ENCODE results near the gene POLR2B.

The POLR2B gene

GRCh38 chr4:57078685-57079521, 100.2 kb downstream of the POLR2B start (continued):
- peak; percentile 76; the same call in 1 of the 2 replicates for TF ChIP-seq IKZF3 (tag by site-specific recombination; IDR thresholded peaks at IDR 0.05)
- peak; percentile 19; the same call in 1 of the 2 replicates for TF ChIP-seq ZNF610 (tag by site-specific recombination; IDR thresholded peaks at IDR 0.05; ENCODE audit: borderline replicate concordance)
- TF ChIP-seq ZBTB44 (tag by site-specific recombination; IDR thresholded peaks at IDR 0.05) = peak; percentile 57; the same call in 1 of the 2 replicates
- TF ChIP-seq, protein P1, sequence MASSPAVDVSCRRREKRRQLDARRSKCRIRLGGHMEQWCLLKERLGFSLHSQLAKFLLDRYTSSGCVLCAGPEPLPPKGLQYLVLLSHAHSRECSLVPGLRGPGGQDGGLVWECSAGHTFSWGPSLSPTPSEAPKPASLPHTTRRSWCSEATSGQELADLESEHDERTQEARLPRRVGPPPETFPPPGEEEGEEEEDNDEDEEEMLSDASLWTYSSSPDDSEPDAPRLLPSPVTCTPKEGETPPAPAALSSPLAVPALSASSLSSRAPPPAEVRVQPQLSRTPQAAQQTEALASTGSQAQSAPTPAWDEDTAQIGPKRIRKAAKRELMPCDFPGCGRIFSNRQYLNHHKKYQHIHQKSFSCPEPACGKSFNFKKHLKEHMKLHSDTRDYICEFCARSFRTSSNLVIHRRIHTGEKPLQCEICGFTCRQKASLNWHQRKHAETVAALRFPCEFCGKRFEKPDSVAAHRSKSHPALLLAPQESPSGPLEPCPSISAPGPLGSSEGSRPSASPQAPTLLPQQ (tag by site-specific recombination; IDR thresholded peaks at IDR 0.05) = peak; percentile 79
- TF ChIP-seq, protein P2, sequence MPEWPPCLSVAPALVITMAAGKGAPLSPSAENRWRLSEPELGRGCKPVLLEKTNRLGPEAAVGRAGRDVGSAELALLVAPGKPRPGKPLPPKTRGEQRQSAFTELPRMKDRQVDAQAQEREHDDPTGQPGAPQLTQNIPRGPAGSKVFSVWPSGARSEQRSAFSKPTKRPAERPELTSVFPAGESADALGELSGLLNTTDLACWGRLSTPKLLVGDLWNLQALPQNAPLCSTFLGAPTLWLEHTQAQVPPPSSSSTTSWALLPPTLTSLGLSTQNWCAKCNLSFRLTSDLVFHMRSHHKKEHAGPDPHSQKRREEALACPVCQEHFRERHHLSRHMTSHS (tag by site-specific recombination; IDR thresholded peaks at IDR 0.05) = no peak
- TF ChIP-seq ZNF211 (tag by site-specific recombination; IDR thresholded peaks at IDR 0.05; ENCODE audit: low read depth) = no peak
- peak; percentile 100 for TF ChIP-seq OSR2 (tag by site-specific recombination; IDR thresholded peaks at IDR 0.05)
- TF ChIP-seq TRIM28 (IDR thresholded peaks at IDR 0.05; ENCODE audit: borderline replicate concordance, low read length) = peak; percentile 91
- TF ChIP-seq ZFP69B (tag by site-specific recombination; IDR thresholded peaks at IDR 0.05) = 0 out of 2 replicates have a peak, but pooled peaks have one; percentile 67
- TF ChIP-seq, protein P3, sequence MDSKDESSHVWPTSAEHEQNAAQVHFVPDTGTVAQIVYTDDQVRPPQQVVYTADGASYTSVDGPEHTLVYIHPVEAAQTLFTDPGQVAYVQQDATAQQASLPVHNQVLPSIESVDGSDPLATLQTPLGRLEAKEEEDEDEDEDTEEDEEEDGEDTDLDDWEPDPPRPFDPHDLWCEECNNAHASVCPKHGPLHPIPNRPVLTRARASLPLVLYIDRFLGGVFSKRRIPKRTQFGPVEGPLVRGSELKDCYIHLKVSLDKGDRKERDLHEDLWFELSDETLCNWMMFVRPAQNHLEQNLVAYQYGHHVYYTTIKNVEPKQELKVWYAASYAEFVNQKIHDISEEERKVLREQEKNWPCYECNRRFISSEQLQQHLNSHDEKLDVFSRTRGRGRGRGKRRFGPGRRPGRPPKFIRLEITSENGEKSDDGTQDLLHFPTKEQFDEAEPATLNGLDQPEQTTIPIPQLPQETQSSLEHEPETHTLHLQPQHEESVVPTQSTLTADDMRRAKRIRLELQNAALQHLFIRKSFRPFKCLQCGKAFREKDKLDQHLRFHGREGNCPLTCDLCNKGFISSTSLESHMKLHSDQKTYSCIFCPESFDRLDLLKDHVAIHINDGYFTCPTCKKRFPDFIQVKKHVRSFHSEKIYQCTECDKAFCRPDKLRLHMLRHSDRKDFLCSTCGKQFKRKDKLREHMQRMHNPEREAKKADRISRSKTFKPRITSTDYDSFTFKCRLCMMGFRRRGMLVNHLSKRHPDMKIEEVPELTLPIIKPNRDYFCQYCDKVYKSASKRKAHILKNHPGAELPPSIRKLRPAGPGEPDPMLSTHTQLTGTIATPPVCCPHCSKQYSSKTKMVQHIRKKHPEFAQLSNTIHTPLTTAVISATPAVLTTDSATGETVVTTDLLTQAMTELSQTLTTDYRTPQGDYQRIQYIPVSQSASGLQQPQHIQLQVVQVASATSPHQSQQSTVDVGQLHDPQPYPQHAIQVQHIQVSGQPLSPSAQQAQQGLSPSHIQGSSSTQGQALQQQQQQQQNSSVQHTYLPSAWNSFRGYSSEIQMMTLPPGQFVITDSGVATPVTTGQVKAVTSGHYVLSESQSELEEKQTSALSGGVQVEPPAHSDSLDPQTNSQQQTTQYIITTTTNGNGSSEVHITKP (tag by site-specific recombination; IDR thresholded peaks at IDR 0.05) = peak; percentile 60
- peak; percentile 38; the same call in 1 of the 2 replicates for TF ChIP-seq PRDM4 (tag by site-specific recombination; IDR thresholded peaks at IDR 0.05)
- TF ChIP-seq, protein P4, sequence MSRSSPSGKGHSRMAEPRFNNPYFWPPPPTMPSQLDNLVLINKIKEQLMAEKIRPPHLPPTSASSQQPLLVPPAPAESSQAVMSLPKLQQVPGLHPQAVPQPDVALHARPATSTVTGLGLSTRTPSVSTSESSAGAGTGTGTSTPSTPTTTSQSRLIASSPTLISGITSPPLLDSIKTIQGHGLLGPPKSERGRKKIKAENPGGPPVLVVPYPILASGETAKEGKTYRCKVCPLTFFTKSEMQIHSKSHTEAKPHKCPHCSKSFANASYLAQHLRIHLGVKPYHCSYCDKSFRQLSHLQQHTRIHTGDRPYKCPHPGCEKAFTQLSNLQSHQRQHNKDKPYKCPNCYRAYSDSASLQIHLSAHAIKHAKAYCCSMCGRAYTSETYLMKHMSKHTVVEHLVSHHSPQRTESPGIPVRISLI (tag by site-specific recombination; IDR thresholded peaks at IDR 0.05) = 0 out of 2 replicates have a peak, but pooled peaks have one; percentile 43
- peak; percentile 93 for TF ChIP-seq FEZF1 (tag by site-specific recombination; IDR thresholded peaks at IDR 0.05)
- no peak for TF ChIP-seq ZNF350 (tag by site-specific recombination; IDR thresholded peaks at IDR 0.05)
- TF ChIP-seq ZNF561 (tag by site-specific recombination; IDR thresholded peaks at IDR 0.05; ENCODE audit: borderline replicate concordance) = no peak
- TF ChIP-seq ZNF530 (tag by site-specific recombination; IDR thresholded peaks at IDR 0.05; ENCODE audit: low read depth) = no peak
- TF ChIP-seq EGR2 (tag by site-specific recombination; IDR thresholded peaks at IDR 0.05; ENCODE audit: low read depth) = no peak
- TF ChIP-seq GLIS1 (tag by site-specific recombination; IDR thresholded peaks at IDR 0.05) = peak; percentile 97
- TF ChIP-seq ZNF660 (tag by site-specific recombination; IDR thresholded peaks at IDR 0.05) = peak; percentile 65
- peak; percentile 25; the same call in 1 of the 2 replicates for TF ChIP-seq MEIS1 (CRISPR knock-in tag; IDR thresholded peaks at IDR 0.05; ENCODE audit: borderline replicate concordance)
- TF ChIP-seq GFI1B (tag by site-specific recombination; IDR thresholded peaks at IDR 0.05) = 0 out of 2 replicates have a peak, but pooled peaks have one; percentile 9
- TF ChIP-seq ZBTB17 (tag by site-specific recombination; IDR thresholded peaks at IDR 0.05) = peak; percentile 98
- TF ChIP-seq ZNF24 (tag by site-specific recombination; IDR thresholded peaks at IDR 0.05) = peak; percentile 89
- TF ChIP-seq ZNF626 (tag by site-specific recombination; IDR thresholded peaks at IDR 0.05) = no peak
- peak; percentile 44; the same call in 1 of the 2 replicates for TF ChIP-seq ZBTB20 (tag by site-specific recombination; IDR thresholded peaks at IDR 0.05)
- TF ChIP-seq ZNF843 (tag by site-specific recombination; IDR thresholded peaks at IDR 0.05) = peak; percentile 86
- TF ChIP-seq, protein P5, sequence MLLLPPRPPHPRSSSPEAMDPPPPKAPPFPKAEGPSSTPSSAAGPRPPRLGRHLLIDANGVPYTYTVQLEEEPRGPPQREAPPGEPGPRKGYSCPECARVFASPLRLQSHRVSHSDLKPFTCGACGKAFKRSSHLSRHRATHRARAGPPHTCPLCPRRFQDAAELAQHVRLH (tag by site-specific recombination; IDR thresholded peaks at IDR 0.05) = no peak
